HCT116 (cell line): ENCODE results near the gene G2E3. TPM values are rescaled to one million over a fixed set of nuclear protein-coding genes. Genes with fewer than 3 reads are reported as not detected.

ENCODE experiments used
- ATAC-seq: fragments of 200-7000 bp; cut with Tn5 transposase; 2 replicates; pipeline ENCODE4 v1.9.1; 2020; ENCODE audit warnings: mild to moderate bottlenecking, moderate library complexity
- BruUV-seq: library from RNA; stranded (reverse); fragments of 400-500 nt; replicated peaks from 2 replicates; lab custom pipeline; 2021; lab: Mats Ljungman, UMichigan
- CTCF ChIA-PET: fragments of 300-600 bp; sonication (Branson Sonifier 250); formaldehyde crosslinking; loops from one replicate; lab custom pipeline; 2021; ENCODE audit warnings: antibody characterized with exemption; lab: Charles Lee
- POLR2A ChIA-PET: fragments of 300-600, 350-600 bp; sonication (Branson Sonifier 250); formaldehyde crosslinking; loops from one replicate; lab custom pipeline; 2021; ENCODE audit warnings: antibody characterized with exemption; lab: Charles Lee
- RAD21 ChIA-PET, 2 experiments: fragments of 300-600 bp; sonication (Branson Sonifier 250); formaldehyde crosslinking; loops; one replicate each; lab custom pipeline; 2023; ENCODE audit warnings: low total read pairs in 2 of 2; ENCODE audit not compliant: uncharacterized antibody in 2 of 2, unreplicated experiment in 2 of 2, low non-redundant PET in 1 of 2; lab: Charles Lee
- DNase-seq: peaks from one replicate; pipeline ENCODE4 v3.0.0-alpha.2; 2010; ENCODE audit warnings: low read depth, low spot score
- H2AFZ ChIP-seq: fragments of 200-600 bp; shearing (Covaris generic), sonication (generic); 2 replicates; pipeline ENCODE4 v1.6.1; 2017; ENCODE audit warnings: low read depth, mixed run types, mixed read lengths, antibody characterized with exemption, low read length; ENCODE audit not compliant: poor library complexity, severe bottlenecking
- H3K27ac ChIP-seq: 2 replicates; pipeline ENCODE4 v1.5.1; 2012; ENCODE audit warnings: low read depth, low read length
- H3K27me3 ChIP-seq: fragments of 200-600 bp; sonication (generic); 2 replicates; pipeline ENCODE4 v1.6.1; 2016; ENCODE audit warnings: mixed run types, low read length, mixed read lengths; ENCODE audit not compliant: insufficient read depth
- H3K36me3 ChIP-seq, 2 experiments: fragments of 200-500 bp in 1 of 2; fragments of 200-600 bp in 1 of 2; sonication (Bioruptor generic) in 1 of 2; sonication (generic) in 1 of 2; 2 replicates each; pipeline versions ENCODE4 v1.5.1 to v1.6.1; 2014 to 2016; ENCODE audit warnings: low read length in 2 of 2, inconsistent platforms in 1 of 2, mixed read lengths in 1 of 2, mixed run types in 1 of 2; ENCODE audit not compliant: insufficient read depth in 2 of 2, control insufficient read depth in 1 of 2
- H3K4me1 ChIP-seq, 2 experiments: fragments of 200-600 bp in 1 of 2; sonication (generic) in 1 of 2; 2 replicates each; pipeline versions ENCODE4 v1.5.1 to v1.6.1; 2012 to 2017; ENCODE audit warnings: low read length in 2 of 2, inconsistent platforms in 1 of 2, mild to moderate bottlenecking in 1 of 2, mixed read lengths in 1 of 2, mixed run types in 1 of 2, moderate library complexity in 1 of 2; ENCODE audit not compliant: insufficient read depth in 2 of 2, control insufficient read depth in 1 of 2
- H3K4me2 ChIP-seq: fragments of 200-600 bp; sonication (generic); 2 replicates; pipeline ENCODE4 v1.6.1; 2017; ENCODE audit warnings: mixed run types, low read length, mixed read lengths
- H3K4me3 ChIP-seq, 2 experiments: fragments of 200-600 bp in 1 of 2; sonication (generic) in 1 of 2; replicated peaks in 1 of 2; 2 replicates each; pipeline ENCODE4 v1.5.1; 2011 to 2016; ENCODE audit warnings: low read length in 2 of 2, control low read depth in 1 of 2, low read depth in 1 of 2, mild to moderate bottlenecking in 1 of 2, mixed read lengths in 1 of 2, mixed run types in 1 of 2
- H3K79me2 ChIP-seq: fragments of 200-600 bp; sonication (generic); 2 replicates; pipeline ENCODE4 v1.6.1; 2017; ENCODE audit warnings: mild to moderate bottlenecking, mixed run types, low read length, moderate library complexity, mixed read lengths; ENCODE audit not compliant: insufficient read depth
- H3K9ac ChIP-seq: fragments of 200-600 bp; sonication (generic); 2 replicates; pipeline ENCODE4 v1.6.1; 2016; ENCODE audit warnings: low read length, mixed read lengths
- H3K9me2 ChIP-seq: fragments of 200-600 bp; sonication (generic), shearing (Covaris generic); 2 replicates; pipeline ENCODE4 v1.6.1; 2017; ENCODE audit warnings: mixed run types, mild to moderate bottlenecking, moderate library complexity; ENCODE audit not compliant: insufficient read depth
- H3K9me3 ChIP-seq, 2 experiments: fragments of 200-500 bp in 1 of 2; fragments of 200-600 bp in 1 of 2; sonication (Bioruptor generic) in 1 of 2; sonication (generic) in 1 of 2; 2 replicates each; pipeline ENCODE4 v1.6.1; 2014 to 2017; ENCODE audit warnings: low read length in 2 of 2, mixed read lengths in 2 of 2, inconsistent platforms in 1 of 2, low read depth in 1 of 2, mild to moderate bottlenecking in 1 of 2, mixed run types in 1 of 2, moderate library complexity in 1 of 2; ENCODE audit not compliant: control insufficient read depth in 1 of 2, insufficient read depth in 1 of 2
- H4K20me1 ChIP-seq: fragments of 200-600 bp; sonication (generic), shearing (Covaris generic); 2 replicates; pipeline ENCODE4 v1.6.1; 2017; ENCODE audit warnings: mixed run types, mild to moderate bottlenecking, moderate library complexity; ENCODE audit not compliant: insufficient read depth
- CTCF ChIP-seq, 3 experiments: fragments of 200-600 bp in 1 of 3; sonication (generic) in 1 of 3; IDR thresholded peaks in 2 of 3; conservative IDR thresholded peaks in 1 of 3; 2 replicates each; pipeline ENCODE4 v1.5.1; 2012 to 2017; ENCODE audit warnings: low read depth in 2 of 3, low read length in 2 of 3, antibody characterized with exemption in 1 of 3, borderline replicate concordance in 1 of 3, control low read depth in 1 of 3, mild to moderate bottlenecking in 1 of 3, mixed read lengths in 1 of 3, mixed run types in 1 of 3, moderate library complexity in 1 of 3; ENCODE audit not compliant: insufficient read depth in 1 of 3
- EGR1 ChIP-seq: IDR thresholded peaks from 2 replicates; pipeline ENCODE4 v1.6.1; 2012; ENCODE audit warnings: low read depth
- EZH2 ChIP-seq: fragments of 200-600 bp; sonication (generic); IDR thresholded peaks from 2 replicates; pipeline ENCODE4 v1.6.1; 2017; ENCODE audit warnings: antibody characterized with exemption, mixed run types
- EZH2phosphoT487 ChIP-seq: fragments of 200-600 bp; IDR thresholded peaks from 2 replicates; pipeline ENCODE4 v1.6.1; 2018; ENCODE audit warnings: antibody characterized with exemption, borderline replicate concordance
- POLR2A ChIP-seq: IDR thresholded peaks from 2 replicates; pipeline ENCODE4 v1.7.0; 2011; ENCODE audit warnings: borderline replicate concordance; ENCODE audit not compliant: insufficient read depth, insufficient read length; ENCODE audit errors: extremely low read depth
- POLR2AphosphoS5 ChIP-seq: IDR thresholded peaks from 2 replicates; pipeline ENCODE4 v1.6.1; 2011; ENCODE audit warnings: mild to moderate bottlenecking, low read depth, low read length, moderate library complexity
- RAD21 ChIP-seq: IDR thresholded peaks from 2 replicates; pipeline ENCODE4 v1.6.1; 2012; ENCODE audit warnings: low read depth, mild to moderate bottlenecking
- REST ChIP-seq: IDR thresholded peaks from 2 replicates; pipeline ENCODE4 v1.6.1; 2012; ENCODE audit warnings: low read depth
- TCF7L2 ChIP-seq: IDR thresholded peaks from 2 replicates; pipeline ENCODE4 v1.7.0; 2011; ENCODE audit warnings: borderline replicate concordance, inconsistent platforms; ENCODE audit not compliant: insufficient read depth, insufficient read length; ENCODE audit errors: extremely low read depth
- YY1 ChIP-seq: IDR thresholded peaks from 2 replicates; pipeline ENCODE4 v1.6.1; 2011; ENCODE audit warnings: low read length, low read depth, moderate library complexity, mild to moderate bottlenecking; ENCODE audit not compliant: insufficient replicate concordance; ENCODE audit errors: extremely low read depth
- ZBTB33 ChIP-seq: IDR thresholded peaks from 2 replicates; pipeline ENCODE4 v1.6.1; 2011; ENCODE audit warnings: mild to moderate bottlenecking, low read length, moderate library complexity; ENCODE audit not compliant: insufficient replicate concordance; ENCODE audit errors: extremely low read depth
- ZFX ChIP-seq: fragments of 450-650 bp; IDR thresholded peaks from 2 replicates; pipeline ENCODE4 v1.6.1; 2017
- ZNF274 ChIP-seq: fragments of 200-500 bp; sonication (Bioruptor generic); IDR thresholded peaks from 2 replicates; pipeline ENCODE4 v1.6.1; 2014; ENCODE audit warnings: mild to moderate bottlenecking, low read depth, low read length, inconsistent platforms
- intact Hi-C: fragments of 100-400 bp; cut with micrococcal nuclease; formaldehyde crosslinking; loops from 2 replicates; pipeline ENCODE4 v1.10.0; 2022
- total RNA-seq: library from RNA; stranded (reverse); gene quantifications from one replicate; pipeline ENCODE4 v1.2.1, GENCODE V29; 2021; ENCODE audit not compliant: unreplicated experiment

The G2E3 gene
- total RNA-seq, 1 experiment from 2014 or later: 47.0 TPM

GRCh38 chr14:30588873-30589272, 29.9 kb downstream of the G2E3 start (continued):
- no peak for TF ChIP-seq REST
- TF ChIP-seq POLR2AphosphoS5: no peak
- TF ChIP-seq POLR2A: no peak
- no peak for TF ChIP-seq ZFX
- TF ChIP-seq EZH2phosphoT487: no peak
- TF ChIP-seq YY1: no peak
- no peak for TF ChIP-seq RAD21

GRCh38 chr14:30596935-30597334, 38.0 kb downstream of the G2E3 start:
- Histone ChIP-seq H4K20me1 (no peaks in the 10 kb centered on the region), H3K4me2 (no peak overlapping the region), H3K4me3 (no peak overlapping the region), H3K9me2 (no peaks in the 10 kb centered on the region), H3K27me3 (no peaks in the 10 kb centered on the region), H3K27ac (no peak overlapping the region), H3K9ac (no peak overlapping the region), H3K4me1 (no peaks in the 10 kb centered on the region), H3K79me2 (peaks cover 63% of the 10 kb centered on the region), H2AFZ (no peak overlapping the region), H3K36me3 (peaks cover 21 to 40% of the 10 kb centered on the region in 2 experiments), H3K9me3 (no peaks in the 10 kb centered on the region)
- RAD21 ChIA-PET: no interaction called here
- DNase-seq (no peak), ATAC-seq (no peak)
- POLR2A ChIA-PET: no interaction called here
- no TSS peak for BruUV-seq
- CTCF ChIA-PET: no interaction called here
- intact Hi-C loops: no loop called here
- TF ChIP-seq EGR1: no peak
- TF ChIP-seq CTCF (IDR thresholded peaks at IDR 0.05 in 2 of 3, conservative IDR thresholded peaks at IDR 0.05 in 1 of 3; ENCODE audit: borderline replicate concordance in 1 of 3, insufficient read depth in 1 of 3, low read depth in 2 of 3, low read length in 2 of 3): no peak
- TF ChIP-seq POLR2AphosphoS5: no peak
- no peak for TF ChIP-seq REST
- TF ChIP-seq ZNF274: no peak
- TF ChIP-seq YY1: no peak
- TF ChIP-seq EZH2: no peak
- TF ChIP-seq TCF7L2: no peak
- TF ChIP-seq ZBTB33: no peak
